ENCODE measurements around the gene FAM53A. TPM values are rescaled to one million over a fixed set of nuclear protein-coding genes. Genes with fewer than 3 reads are reported as not detected.
A peak's percentile ranks its signal among the peaks of the same experiment; 100 is the strongest.

FAM53A gene
- total and polyA plus RNA-seq, 2 of the 13 experiments (the other 11 are each of a cell fraction or from before 2014, with no cell fraction given) = 0.48 to 1.1 TPM

DNA sequence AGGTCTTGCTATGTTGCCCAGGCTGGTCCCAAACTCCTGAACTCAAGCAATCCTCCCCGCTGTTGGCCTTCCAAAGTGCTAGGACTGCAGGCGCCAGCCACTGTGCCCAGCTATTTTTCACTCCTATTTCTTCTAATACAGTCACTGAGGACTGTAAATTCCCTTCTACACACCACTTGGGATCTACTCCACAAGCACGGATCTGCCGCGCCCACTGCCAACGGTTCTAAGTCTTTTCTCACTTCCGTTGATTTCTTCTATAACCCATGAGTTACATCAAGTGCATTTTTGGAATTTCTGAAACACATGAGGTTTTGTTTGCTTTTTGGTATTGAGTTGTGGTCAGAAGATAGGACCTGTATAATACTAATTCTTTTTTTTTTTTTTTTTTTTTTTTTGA lies 48.6 kb downstream of the FAM53A start:
- peak; percentile 3 for DNase-seq (ENCODE audit: low spot score)
- no peaks in the 10 kb centered on the region for H3K36me3 ChIP-seq (replicated peaks in 1 of 2; ENCODE audit: control insufficient read depth in 1 of 2, insufficient read depth in 2 of 2, low read length in 2 of 2)
- TF ChIP-seq ZNF75D (CRISPR knock-in tag; IDR thresholded peaks at IDR 0.05; ENCODE audit: borderline replicate concordance) (no peak), ZNF317 (CRISPR knock-in tag; IDR thresholded peaks at IDR 0.05) (no peak), STAG1 (CRISPR knock-in tag; IDR thresholded peaks at IDR 0.05) (no peak), ZFP36 (IDR thresholded peaks at IDR 0.05; ENCODE audit: borderline replicate concordance, low read depth, low read length, partially characterized antibody) (no peak), ZNF143 (CRISPR knock-in tag; IDR thresholded peaks at IDR 0.05) (no peak), ZC3H13 (CRISPR knock-in tag; IDR thresholded peaks at IDR 0.05) (no peak), KAT2B (IDR thresholded peaks at IDR 0.05; ENCODE audit: borderline replicate concordance, low read depth, low read length) (no peak), SRY (CRISPR knock-in tag; IDR thresholded peaks at IDR 0.05) (no peak), CSRNP2 (CRISPR knock-in tag; conservative IDR thresholded peaks at IDR 0.05; ENCODE audit: low read depth) (no peak), ZNF484 (CRISPR knock-in tag; IDR thresholded peaks at IDR 0.05; ENCODE audit: borderline replicate concordance, low read depth) (no peak), HOXA3 (CRISPR knock-in tag; IDR thresholded peaks at IDR 0.05) (no peak), POLR2A (IDR thresholded peaks at IDR 0.05; ENCODE audit: insufficient read depth in 1 of 2, low read depth in 2 of 2, low read length in 2 of 2) (no peak)
- TF ChIP-seq, protein P1, sequence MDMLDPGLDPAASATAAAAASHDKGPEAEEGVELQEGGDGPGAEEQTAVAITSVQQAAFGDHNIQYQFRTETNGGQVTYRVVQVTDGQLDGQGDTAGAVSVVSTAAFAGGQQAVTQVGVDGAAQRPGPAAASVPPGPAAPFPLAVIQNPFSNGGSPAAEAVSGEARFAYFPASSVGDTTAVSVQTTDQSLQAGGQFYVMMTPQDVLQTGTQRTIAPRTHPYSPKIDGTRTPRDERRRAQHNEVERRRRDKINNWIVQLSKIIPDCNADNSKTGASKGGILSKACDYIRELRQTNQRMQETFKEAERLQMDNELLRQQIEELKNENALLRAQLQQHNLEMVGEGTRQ (IDR thresholded peaks at IDR 0.05; ENCODE audit: low read depth, low read length) = no peak
- TF ChIP-seq, protein P1 (CRISPR knock-in tag; IDR thresholded peaks at IDR 0.05; ENCODE audit: borderline replicate concordance) = no peak
- TF ChIP-seq, protein P2, sequence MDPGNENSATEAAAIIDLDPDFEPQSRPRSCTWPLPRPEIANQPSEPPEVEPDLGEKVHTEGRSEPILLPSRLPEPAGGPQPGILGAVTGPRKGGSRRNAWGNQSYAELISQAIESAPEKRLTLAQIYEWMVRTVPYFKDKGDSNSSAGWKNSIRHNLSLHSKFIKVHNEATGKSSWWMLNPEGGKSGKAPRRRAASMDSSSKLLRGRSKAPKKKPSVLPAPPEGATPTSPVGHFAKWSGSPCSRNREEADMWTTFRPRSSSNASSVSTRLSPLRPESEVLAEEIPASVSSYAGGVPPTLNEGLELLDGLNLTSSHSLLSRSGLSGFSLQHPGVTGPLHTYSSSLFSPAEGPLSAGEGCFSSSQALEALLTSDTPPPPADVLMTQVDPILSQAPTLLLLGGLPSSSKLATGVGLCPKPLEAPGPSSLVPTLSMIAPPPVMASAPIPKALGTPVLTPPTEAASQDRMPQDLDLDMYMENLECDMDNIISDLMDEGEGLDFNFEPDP (CRISPR knock-in tag; conservative IDR thresholded peaks at IDR 0.05) = no peak
- H3K27ac ChIP-seq (ENCODE audit: extremely low read length, insufficient read depth, low read length) = no peak overlapping the region
- POLR2A ChIA-PET = no interaction called here
- H3K9me3 ChIP-seq (ENCODE audit: low read length) = no peaks in the 10 kb centered on the region
- H3K4me2 ChIP-seq (ENCODE audit: low read depth, low read length) = no peak overlapping the region
- BruUV-seq (replicated peaks) = no TSS peak
- no peak overlapping the region for H3K9ac ChIP-seq (ENCODE audit: insufficient read depth, low read depth, low read length)
- CTCF ChIA-PET (ENCODE audit: low intra/inter-chr PET ratio, low total read pairs) = no interaction called here
- no peak for ATAC-seq
- peaks cover 41% of the 10 kb centered on the region for H3K4me1 ChIP-seq (ENCODE audit: insufficient read depth, low read length)
- H3K79me2 ChIP-seq (ENCODE audit: insufficient read depth, low read length) = no peaks in the 10 kb centered on the region
- no peaks in the 10 kb centered on the region for H4K20me1 ChIP-seq (ENCODE audit: insufficient read depth, low read length)
- intact Hi-C loops (cut with micrococcal nuclease; ENCODE audit: unreplicated experiment) = no loop called here
- in situ Hi-C loops (cut with HindIII; ENCODE audit: extremely low pct_ligation_motif_present, low pct_unique_long_range_greater_than_20kb) = no loop called here
- no peak overlapping the region for H3K4me3 ChIP-seq (replicated peaks in 1 of 3; ENCODE audit: insufficient read depth in 1 of 3, low read depth in 2 of 3, low read length in 3 of 3)
- no peak for FAIRE-seq
- H2AFZ ChIP-seq (ENCODE audit: low read length) = no peak overlapping the region
- peaks cover 0 to 50% of the 10 kb centered on the region in 2 experiments; a peak in 4 of 5 replicates for H3K27me3 ChIP-seq (ENCODE audit: control insufficient read depth in 1 of 2, insufficient read depth in 2 of 2, low read length in 2 of 2)
- WGBS (ENCODE audit: low lambda C conversion rate) = 47% methylated on average over 7 of the region's 7 CpGs

All from HepG2 (cell line).